GM13976 (cell line): Measurements from ENCODE around the gene AGK.

ENCODE experiments used
- DNase-seq: peaks from one replicate; pipeline ENCODE4 v3.0.0; 2012; ENCODE audit warnings: low spot score
- in situ Hi-C: fragments of 300-500 bp; cut with MboI; formaldehyde crosslinking; loops from one replicate; pipeline ENCODE4 v1.12.0; 2022; ENCODE audit warnings: low sequenced_read_pairs, mixed read lengths, inconsistent platforms; ENCODE audit not compliant: unreplicated experiment
- TF ChIP-seq, protein P1 (sequence below): IDR thresholded peaks from 2 replicates; pipeline ENCODE4 v1.5.1; 2012; ENCODE audit warnings: borderline replicate concordance, mild to moderate bottlenecking; ENCODE audit not compliant: insufficient read depth; ENCODE audit errors: extremely low read depth, missing control alignments, control extremely low read depth

Gene AGK

DNA sequence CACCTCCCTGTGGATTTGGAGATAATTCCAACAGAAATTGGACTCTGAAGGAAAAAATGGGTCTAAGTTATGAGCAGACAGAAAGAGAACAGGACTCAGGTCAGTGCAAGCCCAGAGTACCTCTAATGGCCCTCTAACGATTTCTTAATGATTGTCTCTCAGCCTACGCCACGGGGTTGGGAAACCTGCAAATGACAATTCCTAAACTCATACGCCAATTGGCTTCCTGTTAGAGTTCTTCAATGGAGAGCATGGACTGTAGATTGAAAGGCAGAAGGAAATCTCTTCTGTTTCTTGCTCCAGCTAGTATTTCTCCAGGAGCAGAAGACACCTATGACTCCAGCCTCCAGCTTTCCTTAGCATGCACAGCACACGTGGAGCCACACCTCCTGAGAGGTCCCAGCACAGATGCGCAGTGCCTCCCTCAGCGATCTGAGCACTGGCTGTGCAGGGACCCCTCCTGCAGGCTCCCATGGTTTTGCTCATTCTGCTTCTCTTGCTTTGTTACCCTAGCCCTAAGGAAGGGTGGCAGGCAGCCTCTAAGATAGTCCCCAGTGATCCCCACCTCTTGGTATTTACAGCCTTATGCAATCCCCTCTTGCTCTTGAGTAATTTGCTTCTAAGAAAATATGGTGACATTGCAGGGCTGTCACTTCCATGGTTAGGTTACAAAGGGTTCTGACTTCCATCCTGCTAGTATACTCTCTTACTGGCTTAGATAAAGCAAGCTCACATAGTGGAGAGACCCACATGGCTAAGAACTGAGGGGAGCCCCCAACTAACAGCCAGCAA lies 120.7 kb downstream of the AGK start:
- in situ Hi-C loops = no loop called here
- TF ChIP-seq, protein P1, sequence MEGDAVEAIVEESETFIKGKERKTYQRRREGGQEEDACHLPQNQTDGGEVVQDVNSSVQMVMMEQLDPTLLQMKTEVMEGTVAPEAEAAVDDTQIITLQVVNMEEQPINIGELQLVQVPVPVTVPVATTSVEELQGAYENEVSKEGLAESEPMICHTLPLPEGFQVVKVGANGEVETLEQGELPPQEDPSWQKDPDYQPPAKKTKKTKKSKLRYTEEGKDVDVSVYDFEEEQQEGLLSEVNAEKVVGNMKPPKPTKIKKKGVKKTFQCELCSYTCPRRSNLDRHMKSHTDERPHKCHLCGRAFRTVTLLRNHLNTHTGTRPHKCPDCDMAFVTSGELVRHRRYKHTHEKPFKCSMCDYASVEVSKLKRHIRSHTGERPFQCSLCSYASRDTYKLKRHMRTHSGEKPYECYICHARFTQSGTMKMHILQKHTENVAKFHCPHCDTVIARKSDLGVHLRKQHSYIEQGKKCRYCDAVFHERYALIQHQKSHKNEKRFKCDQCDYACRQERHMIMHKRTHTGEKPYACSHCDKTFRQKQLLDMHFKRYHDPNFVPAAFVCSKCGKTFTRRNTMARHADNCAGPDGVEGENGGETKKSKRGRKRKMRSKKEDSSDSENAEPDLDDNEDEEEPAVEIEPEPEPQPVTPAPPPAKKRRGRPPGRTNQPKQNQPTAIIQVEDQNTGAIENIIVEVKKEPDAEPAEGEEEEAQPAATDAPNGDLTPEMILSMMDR = no peak
- no peak for DNase-seq

DNA sequence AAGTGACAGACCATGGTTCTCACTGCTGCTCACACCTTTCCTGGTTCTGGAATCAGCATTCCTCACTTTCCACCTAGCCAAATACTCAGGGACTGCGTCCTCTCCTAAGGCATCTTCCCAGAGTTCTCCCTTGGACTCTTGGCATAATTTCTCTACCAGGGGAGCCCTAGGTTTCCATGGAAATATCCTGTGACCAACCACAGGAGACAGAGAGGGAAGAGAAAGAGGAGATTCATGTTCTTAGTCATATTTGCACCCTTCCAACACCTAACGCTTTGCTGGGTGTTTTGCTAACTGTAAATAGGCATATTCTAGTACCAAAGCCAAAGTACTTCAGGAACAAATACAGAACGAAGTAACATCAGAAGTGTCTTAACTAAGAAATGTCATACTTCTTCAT lies 122.1 kb downstream of the AGK start:
- TF ChIP-seq, protein P1 = no peak
- DNase-seq = no peak
- in situ Hi-C loops = no loop called here

DNA sequence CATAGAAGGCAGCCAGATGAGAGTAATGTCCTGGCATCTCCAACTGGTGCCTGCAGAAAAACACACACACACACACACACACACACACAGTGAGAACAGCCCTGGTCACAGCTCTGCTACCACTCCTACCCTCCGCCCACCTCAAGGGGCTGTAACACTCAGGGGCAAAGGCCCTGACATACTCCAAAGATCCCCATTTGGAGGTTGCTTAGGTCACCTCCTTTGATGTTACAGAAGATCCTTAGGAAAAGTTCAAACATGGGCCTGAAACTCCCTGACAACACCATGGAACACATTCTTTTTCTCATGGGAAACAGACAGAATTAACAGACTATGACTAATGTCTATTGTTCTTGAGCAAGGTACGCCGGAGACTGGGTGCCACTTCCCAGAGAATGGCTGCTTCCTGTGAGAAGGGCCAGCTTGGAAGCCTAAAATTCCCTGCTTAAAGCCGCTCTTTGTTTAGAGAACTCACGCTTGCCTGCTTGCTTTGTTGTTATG lies 123.0 kb downstream of the AGK start:
- TF ChIP-seq, protein P1 = no peak
- no peak for DNase-seq
- in situ Hi-C loops = no loop called here

DNA sequence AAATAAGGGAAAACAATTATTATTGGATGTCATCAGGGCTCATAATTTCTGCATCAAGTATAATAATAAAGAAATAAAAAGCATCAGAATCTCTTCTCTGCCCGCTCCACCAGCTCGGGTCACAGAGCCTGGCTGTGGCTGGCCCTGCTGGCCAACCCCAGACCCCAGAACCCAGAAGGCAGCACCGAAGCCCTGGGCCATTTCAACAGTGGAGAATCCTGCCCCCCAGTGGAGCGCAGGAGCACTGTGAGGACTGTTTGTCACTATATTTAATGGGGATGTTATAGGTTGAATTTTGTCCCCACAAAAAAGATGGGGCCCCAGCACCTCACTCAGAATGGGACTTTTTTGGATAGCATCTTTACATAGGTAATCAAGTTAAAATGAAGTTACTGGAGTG lies 123.5 kb downstream of the AGK start:
- in situ Hi-C loops = no loop called here
- TF ChIP-seq, protein P1 = no peak
- DNase-seq = no peak

DNA sequence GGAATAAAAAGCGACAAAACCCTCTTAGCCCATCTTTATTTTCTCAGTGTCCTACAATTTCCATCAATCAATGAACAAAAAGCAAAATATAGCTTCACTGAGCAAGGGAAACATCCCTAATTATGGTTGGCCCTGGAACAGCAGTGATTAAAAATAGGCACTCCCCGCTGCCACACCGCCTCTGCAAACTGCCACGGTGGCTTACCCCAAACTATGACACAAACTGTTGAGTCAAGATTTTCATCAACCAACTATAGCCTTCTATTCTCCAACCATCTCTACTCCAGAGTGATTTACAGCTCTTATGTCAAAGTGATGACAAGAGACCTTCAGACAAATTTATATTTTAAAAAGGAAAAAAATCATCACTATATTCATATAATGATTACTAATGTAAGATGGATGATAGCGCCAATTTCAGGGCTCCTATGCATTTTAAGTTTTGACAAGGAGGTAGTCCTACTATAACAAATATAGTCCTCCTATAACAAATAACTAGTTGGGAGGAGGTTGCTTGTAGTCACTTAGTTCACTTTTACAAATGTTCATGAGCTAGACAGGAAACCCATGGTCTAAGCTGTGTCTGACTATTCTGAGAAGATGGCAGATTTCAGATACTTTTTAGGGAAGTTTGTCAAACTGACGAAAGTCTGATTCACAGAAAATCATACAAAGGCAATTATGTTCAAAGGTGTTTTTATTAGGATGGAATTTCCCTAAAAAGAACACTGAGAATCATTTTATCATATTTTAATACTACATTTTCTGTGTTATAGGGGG lies 124.4 kb downstream of the AGK start:
- DNase-seq = no peak
- TF ChIP-seq, protein P1 = no peak
- in situ Hi-C loops = no loop called here

DNA sequence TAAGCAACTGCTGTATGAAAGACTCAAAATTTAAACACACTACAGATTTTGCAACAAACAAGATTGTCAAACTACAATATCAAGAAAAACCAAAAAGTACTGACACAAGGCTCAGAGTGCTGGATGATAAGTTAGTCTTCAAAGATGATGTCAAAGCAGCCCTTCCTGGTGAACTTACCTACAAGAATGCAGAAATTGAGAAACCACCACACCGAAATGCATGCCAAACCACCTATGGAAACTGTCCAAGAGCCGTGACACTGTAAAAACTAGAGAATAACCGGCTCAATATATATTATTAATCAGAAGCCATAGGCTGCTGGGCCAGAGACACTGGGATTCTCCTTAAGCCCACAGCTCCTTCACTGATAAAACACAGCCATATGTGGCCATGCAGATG lies 125.4 kb downstream of the AGK start:
- in situ Hi-C loops = no loop called here
- no peak for DNase-seq
- TF ChIP-seq, protein P1 = no peak
